ENCODE data around the gene DUSP15.
"Not testable (repeated sequence)": the region's sequence is repeated elsewhere in the genome, so short reads cannot be mapped to it uniquely, and the experiment has no call there.

Gene DUSP15

GRCh38 chr20:31837896-31838397 lies 32.4 kb downstream of the DUSP15 start:
- DNase-seq = peak; percentile 34

DNA sequence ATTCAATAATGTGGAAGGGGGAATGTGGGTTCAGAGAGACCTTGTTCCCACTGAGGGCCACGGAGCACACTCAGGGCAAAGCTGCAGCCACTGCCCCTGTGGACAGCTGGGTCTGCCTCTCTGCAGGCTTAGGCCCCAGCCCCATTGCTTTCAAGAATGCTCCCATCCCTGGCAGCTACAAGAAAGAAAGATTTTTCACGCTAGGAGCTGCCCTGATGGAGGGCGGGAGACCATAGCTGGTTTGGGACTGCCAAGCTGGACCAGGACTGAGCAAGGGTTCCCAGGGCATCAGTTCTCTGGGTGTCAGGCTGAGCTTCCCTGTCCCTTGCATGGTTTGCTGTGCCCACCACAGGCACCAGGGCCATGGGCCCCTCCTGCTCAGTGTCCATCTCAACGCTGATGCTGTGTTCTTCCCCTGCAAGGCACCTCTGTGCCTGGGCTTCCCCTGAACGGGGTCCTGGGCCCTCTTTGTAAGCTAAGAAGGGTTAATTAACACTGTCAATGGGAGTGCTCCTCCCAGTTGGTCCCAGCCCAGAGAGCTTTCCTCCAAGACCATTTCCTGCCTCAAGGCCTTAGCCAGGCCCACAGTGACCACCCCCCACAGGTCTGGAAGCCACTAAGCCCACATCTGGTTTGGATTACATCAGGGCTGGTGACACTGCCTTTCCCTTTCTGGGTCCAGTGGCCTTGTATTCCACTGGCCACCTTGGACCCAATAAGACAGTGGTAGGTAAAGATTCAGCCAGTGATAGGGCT lies 33.3 kb downstream of the DUSP15 start:
- DNase-seq = no peak

DNA sequence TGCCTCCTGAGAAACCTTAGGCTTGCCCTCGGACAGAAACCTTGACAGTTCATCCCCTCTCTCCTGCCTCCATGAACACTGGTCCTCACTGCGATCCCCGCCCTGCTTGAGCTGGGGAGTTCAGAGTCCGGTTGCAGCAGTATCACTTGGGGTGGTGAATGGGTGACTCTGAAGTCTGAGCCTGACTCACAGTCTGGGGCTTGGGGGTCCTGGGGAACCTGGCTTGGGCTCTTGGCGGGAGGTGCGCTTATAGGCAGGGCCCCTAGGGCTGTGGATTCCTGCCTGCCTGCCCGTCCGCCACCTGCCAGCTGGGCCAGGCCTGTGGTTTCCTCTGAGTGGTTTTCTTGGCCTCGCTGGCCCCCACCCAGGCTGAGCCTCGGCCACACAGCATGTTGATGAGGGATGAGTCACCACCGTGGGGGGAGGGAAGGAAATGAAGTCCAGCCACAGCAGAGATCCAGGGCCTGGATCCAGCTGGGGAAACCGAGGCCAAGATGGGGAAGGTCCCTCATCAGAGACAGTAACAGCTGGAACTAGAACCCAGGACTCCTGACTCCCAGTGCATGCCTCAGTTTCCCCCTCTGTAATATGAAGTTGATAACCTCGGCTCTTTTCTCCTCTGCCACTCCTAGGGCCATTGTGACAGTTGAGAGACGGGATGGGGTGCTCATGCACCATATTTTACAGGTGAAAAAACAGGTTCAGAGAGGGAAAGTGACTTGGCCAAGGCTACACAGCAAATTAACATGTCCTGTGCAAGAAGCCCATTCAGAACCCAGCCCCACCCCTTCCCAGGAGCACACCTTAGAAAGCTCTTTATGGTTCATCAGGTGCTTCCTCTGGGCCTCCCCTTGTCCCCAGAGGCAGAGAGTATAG lies 34.1 kb downstream of the DUSP15 start:
- peak; percentile 91 for DNase-seq

DNA sequence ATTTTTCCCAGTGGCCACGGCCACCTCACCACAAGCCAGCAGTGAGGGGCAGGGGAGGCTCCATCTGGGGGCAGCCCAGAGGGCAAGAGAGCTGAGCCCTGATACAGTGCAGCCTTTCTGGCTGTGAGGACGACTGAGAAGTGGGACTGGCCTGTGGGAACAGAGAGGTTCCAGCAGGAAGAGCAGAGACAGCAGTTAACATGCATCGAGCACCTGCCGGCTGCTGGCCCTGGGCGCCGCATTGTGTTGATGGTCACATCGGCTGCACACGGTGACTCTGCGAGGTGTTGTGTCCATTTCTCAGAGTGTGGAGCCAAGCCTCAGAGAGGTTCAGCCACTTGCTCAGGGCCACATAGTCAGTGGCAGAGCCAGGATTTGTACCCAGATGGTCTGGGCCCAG lies 34.8 kb downstream of the DUSP15 start:
- DNase-seq = no peak

DNA sequence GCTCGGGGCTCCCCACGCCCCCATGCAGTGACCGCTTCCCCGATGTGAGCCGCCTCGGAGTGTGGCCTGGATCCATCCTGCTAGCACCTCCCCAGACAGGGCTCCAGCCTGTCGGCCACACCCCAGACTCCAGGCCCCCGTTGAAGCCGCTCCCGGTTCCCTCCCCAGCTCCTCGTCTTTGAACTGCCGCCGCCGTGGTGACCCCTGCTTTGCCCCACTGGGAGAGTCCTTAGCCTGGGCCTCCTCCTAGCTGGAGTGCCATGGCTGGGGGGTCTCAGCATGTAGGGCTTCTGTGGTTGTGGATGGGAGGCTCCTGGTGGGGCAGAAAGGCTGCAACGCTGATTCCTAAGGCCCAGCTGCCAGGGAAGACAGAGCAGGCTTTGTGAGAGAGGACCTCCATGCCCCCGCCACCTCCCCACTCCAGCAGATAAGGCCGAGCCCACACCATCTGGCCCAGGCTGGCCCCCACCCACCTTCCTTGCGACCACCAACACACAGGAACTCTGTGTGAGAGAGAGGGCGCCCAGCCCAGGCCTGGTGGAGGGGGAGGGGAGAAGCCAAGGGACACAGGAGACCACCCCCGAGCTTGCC lies 36.3 kb downstream of the DUSP15 start:
- DNase-seq = no peak

DNA sequence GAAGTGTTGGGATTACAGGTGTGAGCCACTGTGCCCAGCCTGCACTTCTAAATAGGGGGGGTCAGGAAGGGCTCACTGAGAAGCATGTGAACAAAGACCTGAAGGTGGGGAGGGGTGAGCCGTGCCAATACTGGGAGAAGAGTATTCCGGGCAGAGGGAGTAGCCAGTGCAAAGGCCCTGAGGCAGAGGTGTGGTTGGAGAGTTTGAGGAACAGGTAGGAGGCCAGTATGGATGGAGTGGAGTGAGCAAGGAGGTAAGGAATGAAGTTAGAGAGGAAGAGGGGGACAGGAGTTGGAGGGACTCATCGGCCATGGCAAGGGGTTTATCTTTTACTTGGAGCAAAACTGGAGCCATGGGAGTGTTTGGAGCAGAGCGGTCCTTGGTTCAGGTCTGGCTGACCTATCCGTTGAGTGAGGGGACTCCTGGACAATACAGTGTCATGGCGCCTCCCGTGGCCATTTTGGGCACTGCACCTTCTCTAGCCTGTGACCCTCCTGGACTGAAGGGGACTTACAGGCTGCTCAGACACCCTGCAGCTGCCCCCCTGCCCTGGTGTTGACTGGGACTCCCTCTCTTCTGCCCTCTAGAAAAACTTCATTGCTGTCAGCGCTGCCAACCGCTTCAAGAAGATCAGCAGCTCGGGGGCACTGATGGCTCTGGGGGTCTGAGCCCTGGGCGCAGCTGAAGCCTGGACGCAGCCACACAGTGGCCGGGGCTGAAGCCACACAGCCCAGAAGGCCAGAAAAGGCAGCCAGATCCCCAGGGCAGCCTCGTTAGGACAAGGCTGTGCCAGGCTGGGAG lies 37.0 kb downstream of the DUSP15 start:
- no peak for DNase-seq

DNA sequence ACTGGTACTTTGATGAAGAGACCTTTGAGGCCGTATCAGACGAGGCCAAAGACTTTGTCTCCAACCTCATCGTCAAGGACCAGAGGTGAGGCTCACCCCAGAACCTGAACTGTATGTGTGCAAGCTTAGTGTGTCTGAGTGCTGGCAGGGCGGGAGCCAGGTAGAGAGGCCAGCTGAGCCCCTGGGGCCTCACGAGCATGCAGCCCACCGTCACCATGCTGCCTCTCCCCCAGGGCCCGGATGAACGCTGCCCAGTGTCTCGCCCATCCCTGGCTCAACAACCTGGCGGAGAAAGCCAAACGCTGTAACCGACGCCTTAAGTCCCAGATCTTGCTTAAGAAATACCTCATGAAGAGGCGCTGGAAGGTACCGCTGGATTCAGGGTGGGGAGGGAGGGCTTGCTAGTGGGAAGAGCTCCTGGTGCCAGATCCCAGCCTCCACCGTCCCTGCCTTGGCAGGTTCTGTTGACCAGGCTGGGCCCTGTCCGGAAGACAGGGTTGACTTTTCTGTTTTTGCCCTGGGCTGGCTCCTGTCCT lies 38.5 kb downstream of the DUSP15 start:
- no peak for DNase-seq

- no peak for DNase-seq
Observed at GRCh38 chr20:31831211-31831610, 39.1 kb downstream of the DUSP15 start.

DNA sequence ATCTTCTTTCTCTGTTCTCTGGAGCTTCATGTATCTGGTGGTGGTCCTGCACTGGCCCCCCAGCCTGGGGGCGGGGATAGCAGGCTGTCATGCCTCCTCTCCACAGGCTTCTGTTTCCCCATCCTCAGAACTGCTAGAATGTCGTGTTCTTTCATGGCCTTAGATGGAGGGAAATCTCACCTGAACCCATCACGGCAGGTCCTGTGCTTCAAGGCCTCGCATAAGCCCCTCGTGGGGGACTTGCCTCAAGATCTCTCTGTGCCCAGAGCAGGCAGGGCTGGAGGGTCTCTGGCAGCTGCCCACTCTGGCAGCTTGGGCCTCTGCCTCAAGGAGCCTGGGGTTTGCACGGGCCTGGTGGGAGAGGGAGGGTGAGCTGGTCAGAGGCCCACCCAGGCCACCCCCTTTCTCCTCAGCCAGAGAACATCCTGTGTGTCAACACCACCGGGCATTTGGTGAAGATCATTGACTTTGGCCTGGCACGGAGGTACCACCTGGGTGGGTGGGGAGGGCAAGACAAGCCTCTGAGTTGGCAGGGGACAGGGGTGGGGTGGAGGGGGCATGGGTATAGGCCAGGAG lies 39.8 kb downstream of the DUSP15 start:
- no peak for DNase-seq

DNA sequence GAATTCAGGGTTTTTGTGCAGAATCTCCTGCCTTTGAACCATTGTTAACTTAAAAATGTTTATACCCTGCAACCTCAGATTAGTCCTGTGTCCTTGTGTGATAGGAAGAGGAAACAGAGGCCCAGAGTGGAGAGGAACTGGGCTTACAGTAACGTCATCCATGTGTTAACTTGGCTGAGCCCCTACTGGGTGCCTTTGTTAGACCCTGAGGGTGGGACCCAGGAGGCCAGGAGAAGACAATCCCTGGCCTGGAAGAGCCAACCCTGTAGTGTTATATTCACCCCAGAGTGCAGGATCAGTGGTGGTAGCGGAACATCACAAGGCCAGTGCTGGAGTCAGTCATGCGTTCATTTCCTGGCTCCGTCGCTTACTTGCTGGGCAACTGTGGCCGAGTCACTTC lies 40.6 kb downstream of the DUSP15 start:
- no peak for DNase-seq

GRCh38 chr20:31828016-31828415 lies 42.3 kb downstream of the DUSP15 start:
- DNase-seq = not testable (repeated sequence)

DNA sequence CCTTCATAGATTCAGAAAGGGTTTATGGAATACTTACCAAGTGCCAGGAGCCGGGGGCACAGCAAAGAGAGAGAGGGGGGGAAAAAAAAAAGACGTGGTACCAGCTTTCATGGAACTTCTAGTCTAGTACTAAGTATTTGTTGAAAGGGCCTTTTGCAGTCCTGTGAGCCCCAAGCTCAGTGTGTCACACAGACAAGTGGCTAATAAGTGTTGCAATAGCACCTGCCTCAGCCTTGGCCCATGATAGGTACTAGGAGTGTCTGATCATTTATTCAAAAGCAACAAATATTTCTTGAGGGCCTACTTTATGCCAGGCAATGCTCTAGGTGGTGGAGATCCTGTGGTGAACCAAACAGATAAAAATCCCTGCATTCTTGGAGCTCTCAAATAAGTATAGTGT lies 43.3 kb downstream of the DUSP15 start:
- DNase-seq = no peak

GRCh38 chr20:31826074-31826473 lies 44.3 kb downstream of the DUSP15 start:
- no peak for DNase-seq

GRCh38 chr20:31824554-31825313 lies 45.6 kb downstream of the DUSP15 start:
- DNase-seq = no peak

DNA sequence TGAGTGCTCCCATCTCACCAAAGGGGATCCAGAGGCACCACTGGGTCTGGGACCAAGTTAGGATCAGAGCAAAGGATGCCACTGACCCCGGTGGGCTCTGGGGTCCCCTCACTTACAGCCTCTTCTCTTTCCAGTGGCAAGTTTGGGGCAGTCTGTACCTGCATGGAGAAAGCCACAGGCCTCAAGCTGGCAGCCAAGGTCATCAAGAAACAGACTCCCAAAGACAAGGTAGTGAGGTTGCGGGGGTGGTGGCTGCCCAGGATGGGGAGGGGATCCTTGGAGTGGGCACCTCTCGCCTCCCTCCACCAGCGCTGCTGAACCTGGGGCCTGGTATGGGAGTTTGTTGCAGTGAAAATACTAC lies 46.2 kb downstream of the DUSP15 start:
- no peak for DNase-seq

- DNase-seq = peak; percentile 55
Observed at GRCh38 chr20:31823360-31824124, 46.8 kb downstream of the DUSP15 start.

DNA sequence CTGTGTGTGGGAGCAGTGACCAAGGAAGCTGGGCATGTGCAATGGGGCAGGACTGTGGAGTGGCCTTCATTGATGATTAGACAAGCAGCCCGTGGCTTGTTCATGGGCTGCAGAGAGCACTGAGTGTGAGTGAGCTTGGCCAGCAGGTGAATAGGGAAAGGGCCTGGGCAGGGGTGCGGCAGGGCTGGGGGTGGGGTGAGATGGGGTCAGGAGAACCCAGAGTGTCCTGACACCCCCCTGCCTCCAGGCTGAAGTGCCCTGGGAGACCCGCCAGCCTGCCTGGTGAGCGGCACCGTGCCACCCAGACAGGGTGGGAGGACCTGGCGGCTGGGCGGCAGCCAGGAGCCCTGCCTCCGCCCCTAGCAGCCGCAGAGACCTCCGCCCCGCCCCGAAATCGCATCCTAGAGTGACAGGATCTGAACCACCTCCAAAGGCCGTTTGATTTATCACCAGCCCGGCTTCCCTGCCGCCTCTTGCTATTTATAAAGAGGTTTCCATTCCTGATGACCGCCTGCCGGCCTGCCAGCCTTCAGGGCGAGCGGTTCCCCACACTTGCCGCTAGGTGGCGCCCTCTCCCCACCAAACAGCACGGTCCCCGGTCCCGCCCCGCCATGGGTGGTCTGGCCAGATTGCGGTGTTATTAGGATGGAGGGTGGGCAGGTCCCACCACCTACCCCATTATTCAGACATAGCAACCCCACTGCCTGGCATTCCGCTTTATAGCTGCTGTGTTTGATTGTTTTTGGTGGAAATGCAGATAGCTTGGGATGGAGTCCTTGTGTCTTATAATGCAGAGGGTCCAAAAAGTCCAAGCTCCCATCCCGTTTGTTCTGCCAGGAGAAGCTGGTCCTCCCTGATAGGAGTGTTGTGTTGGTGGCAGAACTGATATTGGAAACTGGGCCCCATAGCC lies 47.7 kb downstream of the DUSP15 start:
- DNase-seq = peak; percentile 93

GRCh38 chr20:31821427-31821826 lies 48.9 kb downstream of the DUSP15 start:
- DNase-seq = no peak

DNA sequence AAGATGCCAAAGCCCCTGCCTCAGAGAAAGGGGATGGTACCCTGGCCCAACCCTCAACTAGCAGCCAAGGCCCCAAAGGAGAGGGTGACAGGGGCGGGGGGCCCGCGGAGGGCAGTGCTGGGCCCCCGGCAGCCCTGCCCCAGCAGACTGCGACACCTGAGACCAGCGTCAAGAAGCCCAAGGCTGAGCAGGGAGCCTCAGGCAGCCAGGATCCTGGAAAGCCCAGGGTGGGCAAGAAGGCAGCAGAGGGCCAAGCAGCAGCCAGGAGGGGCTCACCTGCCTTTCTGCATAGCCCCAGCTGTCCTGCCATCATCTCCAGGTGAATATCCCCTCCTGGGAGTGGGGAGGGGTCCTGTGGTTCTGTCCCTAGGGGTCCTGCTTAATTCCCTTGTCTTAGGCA lies 50.1 kb downstream of the DUSP15 start:
- no peak for DNase-seq
